GM18502 (cell line): ENCODE measurements around the gene MICALL2.

ENCODE experiments used
- ATAC-seq: cut with Tn5 transposase; IDR thresholded peaks from one replicate; pipeline ENCODE4 v1.9.1; 2021; ENCODE audit warnings: mild to moderate bottlenecking; ENCODE audit not compliant: unreplicated experiment, poor library complexity

MICALL2 gene

GRCh38 chr7:1458683-1459511 lies at the start of gene MICALL2:
Gene MICALL2 (minus strand): TSS chr7:1459470. CDS start chr7:1459326, 144 bp downstream.
- peak; percentile 24 for ATAC-seq

- ATAC-seq = no peak
Observed at GRCh38 chr7:1508277-1508758, 49.0 kb upstream of the MICALL2 start.

GRCh38 chr7:1505731-1506550 lies 46.7 kb upstream of the MICALL2 start:
- ATAC-seq = no peak

- peak; percentile 85 for ATAC-seq
Observed at GRCh38 chr7:1503816-1504775, 44.8 kb upstream of the MICALL2 start, which contains the start of gene INTS1. Gene INTS1 (minus strand): TSS chr7:1504389. CDS start chr7:1503960, 429 bp downstream.

- ATAC-seq = no peak
Observed at GRCh38 chr7:1503390-1503789, 44.1 kb upstream of the MICALL2 start.

GRCh38 chr7:1502845-1503244 lies 43.6 kb upstream of the MICALL2 start:
- ATAC-seq = no peak

GRCh38 chr7:1501487-1502270 lies 42.4 kb upstream of the MICALL2 start:
- ATAC-seq = no peak

- no peak for ATAC-seq
Observed at GRCh38 chr7:1500064-1500807, 41.0 kb upstream of the MICALL2 start.

GRCh38 chr7:1499367-1500029 lies 40.2 kb upstream of the MICALL2 start:
- ATAC-seq = no peak

GRCh38 chr7:1498370-1499305 lies 39.4 kb upstream of the MICALL2 start:
- no peak for ATAC-seq

- ATAC-seq = no peak
Observed at GRCh38 chr7:1497293-1497927, 38.1 kb upstream of the MICALL2 start.

- no peak for ATAC-seq
Observed at GRCh38 chr7:1496531-1497292, 37.4 kb upstream of the MICALL2 start.

- no peak for ATAC-seq
Observed at GRCh38 chr7:1495564-1496242, 36.4 kb upstream of the MICALL2 start.

GRCh38 chr7:1494866-1495563 lies 35.7 kb upstream of the MICALL2 start:
- no peak for ATAC-seq

- ATAC-seq = no peak
Observed at GRCh38 chr7:1494447-1494846, 35.2 kb upstream of the MICALL2 start.
